Measurements from ENCODE around the gene GHRHR.
A peak's percentile ranks its signal among the peaks of the same experiment; 100 is the strongest.

GHRHR gene

DNA sequence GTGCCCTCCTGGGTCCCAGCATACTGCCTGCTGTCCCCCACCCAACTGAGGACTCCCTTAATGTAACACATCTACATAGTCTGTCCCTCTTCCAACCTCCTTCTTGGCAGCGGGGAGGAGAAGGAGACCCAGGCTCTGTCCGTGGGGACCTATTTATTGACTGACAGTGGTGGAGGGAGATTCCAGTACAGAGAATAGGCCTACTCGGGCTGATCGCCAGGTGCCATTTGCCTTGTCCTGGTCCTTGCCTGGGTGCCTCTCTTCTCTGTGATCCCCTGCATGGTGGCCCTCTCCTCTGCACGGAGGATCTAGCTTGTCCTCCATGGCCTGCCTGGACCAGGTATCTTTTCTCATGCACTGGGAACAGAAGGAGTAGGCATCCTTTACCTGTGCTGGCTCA lies 17.0 kb downstream of the GHRHR start:
- Histone ChIP-seq H3K9me2 (replicated peaks; ENCODE audit: control insufficient read depth, low read length) (no peaks in the 10 kb centered on the region), H3K4me2 (ENCODE audit: low read length) (no peak overlapping the region), H3K79me2 (ENCODE audit: control insufficient read depth, low read length) (no peaks in the 10 kb centered on the region), H3K27me3 (ENCODE audit: control insufficient read depth, low read length) (no peaks in the 10 kb centered on the region), H3K36me3 (ENCODE audit: control insufficient read depth, low read length) (no peaks in the 10 kb centered on the region), H3K9me3 (ENCODE audit: control insufficient read depth, insufficient read depth, low read length) (no peaks in the 10 kb centered on the region), H3K27ac (ENCODE audit: low read depth, low read length) (no peak overlapping the region), H4K20me1 (ENCODE audit: control insufficient read depth, insufficient read depth, low read depth, low read length) (no peaks in the 10 kb centered on the region; the same call in 1 of the 2 replicates), H3K4me3 (ENCODE audit: low read length) (no peak overlapping the region), H3F3A (ENCODE audit: control insufficient read depth, insufficient read depth) (no peaks in the 10 kb centered on the region), H3K4me1 (ENCODE audit: control insufficient read depth, low read length) (no peaks in the 10 kb centered on the region)
- TF ChIP-seq EZH2phosphoT487 (IDR thresholded peaks at IDR 0.05; ENCODE audit: borderline replicate concordance, low read length) = no peak
- TF ChIP-seq, protein P1, sequence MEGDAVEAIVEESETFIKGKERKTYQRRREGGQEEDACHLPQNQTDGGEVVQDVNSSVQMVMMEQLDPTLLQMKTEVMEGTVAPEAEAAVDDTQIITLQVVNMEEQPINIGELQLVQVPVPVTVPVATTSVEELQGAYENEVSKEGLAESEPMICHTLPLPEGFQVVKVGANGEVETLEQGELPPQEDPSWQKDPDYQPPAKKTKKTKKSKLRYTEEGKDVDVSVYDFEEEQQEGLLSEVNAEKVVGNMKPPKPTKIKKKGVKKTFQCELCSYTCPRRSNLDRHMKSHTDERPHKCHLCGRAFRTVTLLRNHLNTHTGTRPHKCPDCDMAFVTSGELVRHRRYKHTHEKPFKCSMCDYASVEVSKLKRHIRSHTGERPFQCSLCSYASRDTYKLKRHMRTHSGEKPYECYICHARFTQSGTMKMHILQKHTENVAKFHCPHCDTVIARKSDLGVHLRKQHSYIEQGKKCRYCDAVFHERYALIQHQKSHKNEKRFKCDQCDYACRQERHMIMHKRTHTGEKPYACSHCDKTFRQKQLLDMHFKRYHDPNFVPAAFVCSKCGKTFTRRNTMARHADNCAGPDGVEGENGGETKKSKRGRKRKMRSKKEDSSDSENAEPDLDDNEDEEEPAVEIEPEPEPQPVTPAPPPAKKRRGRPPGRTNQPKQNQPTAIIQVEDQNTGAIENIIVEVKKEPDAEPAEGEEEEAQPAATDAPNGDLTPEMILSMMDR (IDR thresholded peaks at IDR 0.05; ENCODE audit: low read depth, low read length, poor library complexity, severe bottlenecking) = no peak

- Histone ChIP-seq H3K79me2 (ENCODE audit: control insufficient read depth, low read length) (no peaks in the 10 kb centered on the region), H3K4me2 (ENCODE audit: low read length) (no peak overlapping the region), H3K4me3 (ENCODE audit: low read length) (no peak overlapping the region), H3F3A (ENCODE audit: control insufficient read depth, insufficient read depth) (no peaks in the 10 kb centered on the region), H3K9me3 (ENCODE audit: control insufficient read depth, insufficient read depth, low read length) (no peaks in the 10 kb centered on the region), H4K20me1 (ENCODE audit: control insufficient read depth, insufficient read depth, low read depth, low read length) (no peaks in the 10 kb centered on the region; the same call in 1 of the 2 replicates), H3K27ac (ENCODE audit: low read depth, low read length) (no peak overlapping the region), H3K9me2 (replicated peaks; ENCODE audit: control insufficient read depth, low read length) (no peaks in the 10 kb centered on the region), H3K27me3 (ENCODE audit: control insufficient read depth, low read length) (no peaks in the 10 kb centered on the region), H3K36me3 (ENCODE audit: control insufficient read depth, low read length) (no peaks in the 10 kb centered on the region), H3K4me1 (ENCODE audit: control insufficient read depth, low read length) (no peaks in the 10 kb centered on the region)
- TF ChIP-seq, protein P1 (IDR thresholded peaks at IDR 0.05; ENCODE audit: low read depth, low read length, poor library complexity, severe bottlenecking) = peak; percentile 97
- TF ChIP-seq EZH2phosphoT487 (IDR thresholded peaks at IDR 0.05; ENCODE audit: borderline replicate concordance, low read length) = no peak
Observed at GRCh38 chr7:30983042-30983913, 19.5 kb downstream of the GHRHR start.

GRCh38 chr7:30983914-30984247 lies 20.1 kb downstream of the GHRHR start:
- no peaks in the 10 kb centered on the region for H3F3A ChIP-seq (ENCODE audit: control insufficient read depth, insufficient read depth)
- no peaks in the 10 kb centered on the region for H3K79me2 ChIP-seq (ENCODE audit: control insufficient read depth, low read length)
- TF ChIP-seq EZH2phosphoT487 (IDR thresholded peaks at IDR 0.05; ENCODE audit: borderline replicate concordance, low read length) = no peak
- TF ChIP-seq, protein P1 (IDR thresholded peaks at IDR 0.05; ENCODE audit: low read depth, low read length, poor library complexity, severe bottlenecking) = no peak
- no peaks in the 10 kb centered on the region for H3K9me3 ChIP-seq (ENCODE audit: control insufficient read depth, insufficient read depth, low read length)
- no peaks in the 10 kb centered on the region for H3K36me3 ChIP-seq (ENCODE audit: control insufficient read depth, low read length)
- H3K4me3 ChIP-seq (ENCODE audit: low read length) = no peak overlapping the region
- H3K4me1 ChIP-seq (ENCODE audit: control insufficient read depth, low read length) = no peaks in the 10 kb centered on the region
- no peak overlapping the region for H3K27ac ChIP-seq (ENCODE audit: low read depth, low read length)
- H3K4me2 ChIP-seq (ENCODE audit: low read length) = no peak overlapping the region
- H4K20me1 ChIP-seq (ENCODE audit: control insufficient read depth, insufficient read depth, low read depth, low read length) = no peaks in the 10 kb centered on the region; the same call in 1 of the 2 replicates
- H3K27me3 ChIP-seq (ENCODE audit: control insufficient read depth, low read length) = no peaks in the 10 kb centered on the region
- no peaks in the 10 kb centered on the region for H3K9me2 ChIP-seq (replicated peaks; ENCODE audit: control insufficient read depth, low read length)
